Hepatocyte (in vitro differentiated cells): ENCODE measurements around the gene UPF1. TPM values are rescaled to one million over a fixed set of nuclear protein-coding genes. Genes with fewer than 3 reads are reported as not detected.

Experiments used
- DNase-seq: peaks from one replicate; pipeline ENCODE4 v3.0.0-alpha.2; 2016; ENCODE audit warnings: low spot score
- H2AFZ ChIP-seq: fragments of 200-600 bp; sonication (generic); 2 replicates; pipeline ENCODE4 v1.6.0; 2016; ENCODE audit warnings: antibody characterized with exemption, mild to moderate bottlenecking
- H3K27ac ChIP-seq: fragments of 200-600 bp; sonication (generic); 2 replicates; pipeline ENCODE4 v1.5.1; 2016; ENCODE audit warnings: mild to moderate bottlenecking
- H3K27me3 ChIP-seq: fragments of 200-600 bp; sonication (generic); 2 replicates; pipeline ENCODE4 v1.6.1; 2016
- H3K36me3 ChIP-seq: fragments of 200-600 bp; sonication (generic); replicated peaks from 2 replicates; pipeline ENCODE4 v1.5.1; 2016; ENCODE audit warnings: low read depth; ENCODE audit not compliant: insufficient read depth
- H3K4me1 ChIP-seq: fragments of 200-600 bp; sonication (generic); 2 replicates; pipeline ENCODE4 v1.5.1; 2016; ENCODE audit warnings: mild to moderate bottlenecking, moderate library complexity; ENCODE audit not compliant: insufficient read depth
- H3K4me2 ChIP-seq: fragments of 200-600 bp; sonication (generic); 2 replicates; pipeline ENCODE4 v1.6.0; 2016
- H3K4me3 ChIP-seq: fragments of 200-600 bp; sonication (generic); 2 replicates; pipeline ENCODE4 v1.5.1; 2016; ENCODE audit warnings: mild to moderate bottlenecking
- H3K79me2 ChIP-seq: fragments of 200-600 bp; sonication (generic); 2 replicates; pipeline ENCODE4 v1.6.0; 2017; ENCODE audit warnings: mild to moderate bottlenecking
- H3K9me2 ChIP-seq: fragments of 200-600 bp; sonication (generic); replicated peaks from 2 replicates; pipeline ENCODE4 v1.6.0; 2017; ENCODE audit warnings: mild to moderate bottlenecking; ENCODE audit not compliant: insufficient read depth
- H3K9me3 ChIP-seq: fragments of 200-600 bp; sonication (generic); 2 replicates; pipeline ENCODE4 v1.5.1; 2016; ENCODE audit warnings: low read depth, mild to moderate bottlenecking
- H4K20me1 ChIP-seq: fragments of 200-600 bp; sonication (generic); 2 replicates; pipeline ENCODE4 v1.6.0; 2016; ENCODE audit warnings: mild to moderate bottlenecking; ENCODE audit not compliant: insufficient read depth, poor library complexity, severe bottlenecking
- EZH2 ChIP-seq: fragments of 200-600 bp; sonication (generic); IDR thresholded peaks from 2 replicates; pipeline ENCODE4 v1.6.1; 2016; ENCODE audit warnings: antibody characterized with exemption, mild to moderate bottlenecking, borderline replicate concordance
- EZH2phosphoT487 ChIP-seq: fragments of 200-600 bp; sonication (generic); IDR thresholded peaks from one replicate; pipeline ENCODE4 v1.6.1; 2018; ENCODE audit warnings: antibody characterized with exemption, mild to moderate bottlenecking, low read depth, moderate library complexity; ENCODE audit not compliant: unreplicated experiment, severe bottlenecking
- WGBS: methylation state at CpG from one replicate; pipeline ENCODE4 v1.1.6; 2016; ENCODE audit warnings: low lambda C conversion rate; ENCODE audit errors: missing lambda C conversion rate; 5-methylcytosine and 5-hydroxymethylcytosine counted together
- polyA plus RNA-seq: library from polyadenylated mRNA; unstranded; fragments of >200 nt; fragmentation: Nextera tagmentation; extraction: Ambion mirVana; gene quantifications from 2 replicates; pipeline ENCODE4 v1.2.1, GENCODE V29; 2016
- total RNA-seq: library from RNA; depleted of rRNA; stranded (reverse); fragments of >200 nt; gene quantifications from 2 replicates; pipeline ENCODE4 v1.2.3, GENCODE V29; 2014
- TF ChIP-seq, protein P1 (sequence below): fragments of 200-600 bp; sonication (generic); IDR thresholded peaks from 2 replicates; pipeline ENCODE4 v1.5.1; 2016; ENCODE audit warnings: antibody characterized with exemption, mild to moderate bottlenecking; ENCODE audit not compliant: poor library complexity

UPF1 gene
- total and polyA plus RNA-seq, 2 experiments from 2014 or later = 27.0 to 47.2 TPM

DNA sequence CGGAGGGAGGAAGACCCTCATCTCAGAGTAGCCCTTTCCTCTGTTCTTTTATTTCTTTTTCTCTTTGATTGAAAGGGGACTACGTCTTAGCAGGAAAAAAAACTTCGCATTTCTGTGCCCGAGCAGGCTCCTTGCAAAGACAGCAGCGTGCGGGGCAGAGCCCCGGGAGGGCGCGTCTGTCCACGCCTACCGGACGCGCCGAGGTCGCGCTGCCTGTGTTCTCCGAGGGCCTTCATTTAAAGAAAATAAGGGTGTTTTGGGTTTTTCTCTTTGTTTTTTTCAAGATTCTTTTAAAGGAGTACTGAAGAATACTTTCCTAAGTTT, 35.0 kb downstream of the UPF1 start:
- H3K4me1 ChIP-seq = no peaks in the 10 kb centered on the region
- 89% methylated on average over 17 of the region's 17 CpGs for WGBS
- no peak overlapping the region for H3K27ac ChIP-seq
- no peaks in the 10 kb centered on the region for H3K9me3 ChIP-seq
- peaks cover 5% of the 10 kb centered on the region for H4K20me1 ChIP-seq
- H2AFZ ChIP-seq = no peak overlapping the region
- no peak overlapping the region for H3K4me3 ChIP-seq
- H3K4me2 ChIP-seq = no peak overlapping the region
- H3K79me2 ChIP-seq = no peaks in the 10 kb centered on the region
- no peaks in the 10 kb centered on the region for H3K9me2 ChIP-seq
- no peak for DNase-seq
- no peaks in the 10 kb centered on the region for H3K27me3 ChIP-seq
- TF ChIP-seq, protein P1, sequence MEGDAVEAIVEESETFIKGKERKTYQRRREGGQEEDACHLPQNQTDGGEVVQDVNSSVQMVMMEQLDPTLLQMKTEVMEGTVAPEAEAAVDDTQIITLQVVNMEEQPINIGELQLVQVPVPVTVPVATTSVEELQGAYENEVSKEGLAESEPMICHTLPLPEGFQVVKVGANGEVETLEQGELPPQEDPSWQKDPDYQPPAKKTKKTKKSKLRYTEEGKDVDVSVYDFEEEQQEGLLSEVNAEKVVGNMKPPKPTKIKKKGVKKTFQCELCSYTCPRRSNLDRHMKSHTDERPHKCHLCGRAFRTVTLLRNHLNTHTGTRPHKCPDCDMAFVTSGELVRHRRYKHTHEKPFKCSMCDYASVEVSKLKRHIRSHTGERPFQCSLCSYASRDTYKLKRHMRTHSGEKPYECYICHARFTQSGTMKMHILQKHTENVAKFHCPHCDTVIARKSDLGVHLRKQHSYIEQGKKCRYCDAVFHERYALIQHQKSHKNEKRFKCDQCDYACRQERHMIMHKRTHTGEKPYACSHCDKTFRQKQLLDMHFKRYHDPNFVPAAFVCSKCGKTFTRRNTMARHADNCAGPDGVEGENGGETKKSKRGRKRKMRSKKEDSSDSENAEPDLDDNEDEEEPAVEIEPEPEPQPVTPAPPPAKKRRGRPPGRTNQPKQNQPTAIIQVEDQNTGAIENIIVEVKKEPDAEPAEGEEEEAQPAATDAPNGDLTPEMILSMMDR = no peak
- TF ChIP-seq EZH2phosphoT487 = no peak
- TF ChIP-seq EZH2 = no peak
- no peaks in the 10 kb centered on the region for H3K36me3 ChIP-seq

DNA sequence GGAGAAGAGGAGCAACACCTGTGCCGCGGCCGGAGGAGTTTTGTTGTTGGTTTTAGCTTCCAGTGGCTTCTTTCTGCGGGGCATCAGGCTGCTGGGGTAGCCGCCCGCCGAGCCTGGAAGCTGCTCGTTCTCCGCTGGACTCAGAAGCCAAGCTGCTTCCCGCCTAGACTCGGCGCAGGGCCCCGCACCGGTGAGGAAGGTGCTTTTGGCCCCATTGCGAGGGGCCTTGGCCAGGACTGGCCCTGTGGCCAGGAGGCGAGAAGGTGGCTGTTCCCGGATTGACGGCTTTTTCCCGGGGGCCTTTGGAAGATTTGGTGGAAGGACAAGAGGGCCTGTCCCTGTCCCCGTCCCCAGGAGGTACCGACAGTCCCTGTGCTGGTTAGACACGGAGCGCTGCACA, 35.4 kb downstream of the UPF1 start:
- 96% methylated on average over 23 of the region's 23 CpGs for WGBS

DNA sequence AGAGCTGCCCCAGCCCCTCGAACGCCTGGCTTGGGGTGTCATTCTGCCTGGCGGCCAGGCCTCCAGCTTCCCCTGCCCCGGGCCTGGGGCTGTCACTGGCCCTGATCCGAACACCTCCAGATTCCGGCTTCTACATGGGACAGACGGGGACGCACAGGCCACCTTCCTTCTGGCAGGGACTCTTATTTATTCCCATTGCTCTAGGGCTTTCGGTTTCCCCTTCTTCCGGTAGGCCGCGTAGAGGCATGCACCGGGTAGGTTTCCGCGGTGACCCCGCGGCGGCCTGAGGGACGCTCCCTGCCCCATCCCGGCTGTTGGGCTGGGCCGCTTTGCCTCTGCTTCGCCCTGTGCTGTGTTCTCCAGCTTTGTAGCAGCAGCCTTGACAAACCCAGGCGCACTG, 36.0 kb downstream of the UPF1 start:
- Histone ChIP-seq H3K27me3 (no peaks in the 10 kb centered on the region), H3K36me3 (no peaks in the 10 kb centered on the region), H3K4me2 (no peak overlapping the region), H2AFZ (no peak overlapping the region), H3K4me1 (no peaks in the 10 kb centered on the region), H3K9me3 (no peaks in the 10 kb centered on the region), H3K9me2 (no peaks in the 10 kb centered on the region), H3K4me3 (no peak overlapping the region), H3K79me2 (no peaks in the 10 kb centered on the region), H4K20me1 (peaks cover 5% of the 10 kb centered on the region), H3K27ac (no peak overlapping the region)
- DNase-seq = no peak
- TF ChIP-seq, protein P1 = no peak
- TF ChIP-seq EZH2 (no peak), EZH2phosphoT487 (no peak)
- 97% methylated on average over 22 of the region's 23 CpGs for WGBS

More for the DNA sequence above, 35.4 kb downstream of the UPF1 start:
- DNase-seq = no peak
- no peak overlapping the region for H3K27ac ChIP-seq
- no peak overlapping the region for H2AFZ ChIP-seq
- TF ChIP-seq EZH2 (no peak), EZH2phosphoT487 (no peak)
- TF ChIP-seq, protein P1 = no peak
- no peak overlapping the region for H3K4me3 ChIP-seq
- no peak overlapping the region for H3K4me2 ChIP-seq
- H3K9me3 ChIP-seq = no peaks in the 10 kb centered on the region
- no peaks in the 10 kb centered on the region for H3K9me2 ChIP-seq
- H3K79me2 ChIP-seq = no peaks in the 10 kb centered on the region
- H3K27me3 ChIP-seq = no peaks in the 10 kb centered on the region
- no peaks in the 10 kb centered on the region for H3K36me3 ChIP-seq
- H4K20me1 ChIP-seq = peaks cover 5% of the 10 kb centered on the region
- H3K4me1 ChIP-seq = no peaks in the 10 kb centered on the region
